ENCODE results near the gene DDR1. TPM values are rescaled to one million over a fixed set of nuclear protein-coding genes. Genes with fewer than 3 reads are reported as not detected.
"Not testable (repeated sequence)": the region's sequence is repeated elsewhere in the genome, so short reads cannot be mapped to it uniquely, and the experiment has no call there.

The DDR1 gene
- total RNA-seq, 4 donors from 2014 or later, result 36.7 to 60.1 (median 39.8) TPM

DNA sequence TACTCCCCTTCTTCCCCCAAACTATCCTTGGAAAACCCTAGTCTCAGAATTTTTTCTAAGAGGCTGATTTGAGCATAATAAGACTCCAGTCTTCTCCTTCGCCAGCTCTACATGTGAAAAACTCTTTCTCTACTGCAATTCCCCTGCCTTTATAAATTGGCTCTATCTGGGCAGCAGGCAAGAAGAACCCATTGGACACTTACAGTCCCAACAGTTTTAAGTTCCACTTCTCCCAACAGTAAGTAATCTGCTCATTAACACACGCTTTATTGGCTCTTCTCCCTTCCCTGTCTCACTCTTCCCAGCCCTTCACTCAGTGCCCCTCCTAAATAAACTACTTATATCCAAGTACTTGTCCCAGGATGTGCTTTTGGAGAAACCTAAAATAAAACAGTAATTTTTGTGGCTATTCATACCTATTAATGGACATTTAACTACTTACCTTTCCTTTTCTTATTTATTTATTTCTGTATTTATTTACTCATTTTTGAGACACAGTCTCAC, 11.1 kb upstream of the DDR1 start:
- DNase-seq (ENCODE audit: low spot score in 2 of 2), result no peak
- no peak overlapping the region for H3K4me3 ChIP-seq
- WGBS, 2 donors, result 92 to 93% methylated on average over 2 of the region's 2 CpGs
- peaks cover 0 to 48% (median 0%) of the 10 kb centered on the region in 4 donors for H3K9me3 ChIP-seq
- TF ChIP-seq, protein P1, sequence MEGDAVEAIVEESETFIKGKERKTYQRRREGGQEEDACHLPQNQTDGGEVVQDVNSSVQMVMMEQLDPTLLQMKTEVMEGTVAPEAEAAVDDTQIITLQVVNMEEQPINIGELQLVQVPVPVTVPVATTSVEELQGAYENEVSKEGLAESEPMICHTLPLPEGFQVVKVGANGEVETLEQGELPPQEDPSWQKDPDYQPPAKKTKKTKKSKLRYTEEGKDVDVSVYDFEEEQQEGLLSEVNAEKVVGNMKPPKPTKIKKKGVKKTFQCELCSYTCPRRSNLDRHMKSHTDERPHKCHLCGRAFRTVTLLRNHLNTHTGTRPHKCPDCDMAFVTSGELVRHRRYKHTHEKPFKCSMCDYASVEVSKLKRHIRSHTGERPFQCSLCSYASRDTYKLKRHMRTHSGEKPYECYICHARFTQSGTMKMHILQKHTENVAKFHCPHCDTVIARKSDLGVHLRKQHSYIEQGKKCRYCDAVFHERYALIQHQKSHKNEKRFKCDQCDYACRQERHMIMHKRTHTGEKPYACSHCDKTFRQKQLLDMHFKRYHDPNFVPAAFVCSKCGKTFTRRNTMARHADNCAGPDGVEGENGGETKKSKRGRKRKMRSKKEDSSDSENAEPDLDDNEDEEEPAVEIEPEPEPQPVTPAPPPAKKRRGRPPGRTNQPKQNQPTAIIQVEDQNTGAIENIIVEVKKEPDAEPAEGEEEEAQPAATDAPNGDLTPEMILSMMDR (IDR thresholded peaks at IDR 0.05), result no peak
- no peak for TF ChIP-seq POLR2A (IDR thresholded peaks at IDR 0.05)
- TF ChIP-seq EP300 (IDR thresholded peaks at IDR 0.05), result no peak
- H3K4me1 ChIP-seq, result peaks cover 0 to 25% (median 10%) of the 10 kb centered on the region in 4 donors
- H3K36me3 ChIP-seq, result no peaks in the 10 kb centered on the region
- no peak overlapping the region for H3K27ac ChIP-seq
- no peaks in the 10 kb centered on the region for H3K27me3 ChIP-seq

DNA sequence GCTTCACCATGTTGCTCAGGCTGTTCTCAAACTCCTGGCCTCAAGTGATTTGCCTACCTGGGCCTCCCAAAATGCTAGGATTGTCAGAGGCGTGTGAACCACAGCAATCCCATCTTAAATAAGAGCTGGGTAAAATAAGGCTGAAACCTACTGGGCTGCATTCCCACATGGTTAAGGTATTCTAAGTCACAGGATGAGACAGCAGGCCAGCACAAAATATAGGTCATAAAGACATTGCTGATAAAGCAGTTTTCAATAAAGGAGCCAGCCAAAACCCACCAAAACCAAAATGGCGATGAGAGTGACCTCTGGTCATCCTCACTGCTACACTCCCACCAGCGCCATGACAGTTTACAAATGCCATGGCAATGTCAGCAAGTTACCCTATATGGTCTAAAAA, 10.5 kb upstream of the DDR1 start:
- not testable (repeated sequence) for H3K4me3 ChIP-seq; H3K36me3 ChIP-seq; DNase-seq (ENCODE audit: low spot score in 2 of 2); H3K27me3 ChIP-seq; H3K27ac ChIP-seq
- WGBS, 2 donors, result 92 to 96% methylated on average over 3 of the region's 3 CpGs
- H3K4me1 ChIP-seq, result peaks cover 0 to 26% (median 10%) of the 10 kb centered on the region in 4 donors
- peaks cover 0 to 43% (median 0%) of the 10 kb centered on the region in 4 donors for H3K9me3 ChIP-seq

DNA sequence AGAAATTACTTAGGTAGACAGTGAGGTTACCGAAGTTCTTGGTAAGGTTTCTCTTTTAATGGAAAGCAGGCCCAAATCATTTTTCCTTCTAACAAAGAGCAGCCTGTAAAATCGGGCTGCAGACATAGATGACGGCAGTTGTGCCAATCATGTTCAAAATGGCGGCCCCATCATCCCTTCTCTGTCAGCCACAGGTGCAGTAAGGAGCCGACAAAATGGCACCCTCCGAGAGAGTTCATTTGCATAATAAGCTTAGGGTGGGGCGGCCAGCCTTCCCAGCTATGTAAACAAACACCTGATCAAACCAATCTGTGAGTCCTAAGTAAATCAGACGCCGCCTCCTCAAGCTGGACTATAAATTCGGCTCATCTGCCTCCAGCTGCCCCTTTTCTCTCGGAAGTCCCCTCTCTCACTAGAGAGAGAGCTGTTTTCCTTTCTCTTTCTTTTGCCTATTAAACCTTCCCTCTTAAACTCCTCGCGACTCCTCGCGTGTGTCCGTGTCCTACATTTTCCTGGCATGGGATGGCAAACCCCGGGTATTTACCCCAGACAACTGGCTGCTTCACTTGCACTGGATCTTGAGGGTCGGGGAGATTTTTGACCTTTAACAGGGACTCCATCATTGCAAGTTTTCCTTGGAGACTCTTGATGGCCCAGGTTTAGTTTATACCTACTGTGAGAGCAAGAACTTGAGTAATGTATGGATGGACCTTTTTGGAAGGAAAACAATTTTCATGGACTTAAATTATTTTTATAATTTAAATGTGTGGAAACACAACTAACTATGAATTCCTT, 8.9 kb upstream of the DDR1 start:
- H3K27ac ChIP-seq, result peak overlapping the region in 1 of 4 donors; percentile 83
- 77 to 78% methylated on average over 18 of the region's 18 CpGs for WGBS, 2 donors

DNA sequence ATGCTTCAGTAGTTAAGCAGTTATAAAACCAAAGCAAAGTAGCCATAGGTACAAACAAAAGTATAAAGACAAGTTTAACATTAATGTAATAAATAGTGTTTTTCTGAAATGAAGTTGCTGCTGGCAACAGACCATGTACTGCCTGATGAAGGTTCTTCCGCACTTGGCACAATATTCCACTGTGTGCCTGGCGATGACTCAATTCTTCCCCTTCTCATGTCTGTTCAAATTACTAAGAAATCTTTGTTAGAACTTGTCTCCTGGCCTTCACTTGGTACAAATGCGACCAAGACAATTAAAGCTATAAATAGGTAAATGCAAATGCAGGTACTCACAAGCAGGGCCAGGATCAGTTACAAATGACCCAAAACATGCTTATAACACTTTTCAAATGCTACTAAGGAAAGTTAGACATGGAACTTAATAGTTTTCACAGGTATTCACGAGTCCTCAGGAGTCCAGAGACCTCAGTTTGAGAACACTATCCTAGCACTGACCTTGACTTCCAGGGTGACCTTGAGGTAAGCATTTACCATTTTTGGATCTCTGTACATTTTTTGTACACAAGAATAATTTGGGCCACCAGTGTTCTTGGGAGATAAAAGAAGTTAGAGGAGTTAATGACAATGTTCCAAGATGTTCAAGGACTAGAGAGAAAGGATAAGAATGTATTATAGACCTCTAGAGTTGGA, 8.1 kb upstream of the DDR1 start:
- 44 to 45% methylated on average over 4 of the region's 4 CpGs for WGBS, 2 donors
- peak overlapping the region; percentile 23 to 89 (median 82) for H3K27ac ChIP-seq
- no peak overlapping the region for H3K4me3 ChIP-seq
- TF ChIP-seq, protein P1 (IDR thresholded peaks at IDR 0.05), result no peak
- TF ChIP-seq EP300 (IDR thresholded peaks at IDR 0.05), result peak in 1 of 2 donors; percentile 75
- H3K9me3 ChIP-seq, result peaks cover 0 to 21% (median 0%) of the 10 kb centered on the region in 4 donors
- peaks cover 0 to 29% (median 10%) of the 10 kb centered on the region in 4 donors for H3K4me1 ChIP-seq
- DNase-seq (ENCODE audit: low spot score in 2 of 2), result peak in 1 of 2 donors; percentile 40
- H3K36me3 ChIP-seq, result no peaks in the 10 kb centered on the region
- no peaks in the 10 kb centered on the region for H3K27me3 ChIP-seq

More for the DNA sequence above, 8.9 kb upstream of the DDR1 start:
- Histone ChIP-seq H3K9me3 (peaks cover 0 to 27% (median 0%) of the 10 kb centered on the region in 4 donors), H3K4me3 (no peak overlapping the region), H3K4me1 (peaks cover 0 to 26% (median 10%) of the 10 kb centered on the region in 4 donors), H3K27me3 (no peaks in the 10 kb centered on the region), H3K36me3 (no peaks in the 10 kb centered on the region)
- DNase-seq (ENCODE audit: low spot score in 2 of 2), result no peak
- TF ChIP-seq EP300 (IDR thresholded peaks at IDR 0.05), result no peak
- TF ChIP-seq POLR2A (IDR thresholded peaks at IDR 0.05), result no peak

DNA sequence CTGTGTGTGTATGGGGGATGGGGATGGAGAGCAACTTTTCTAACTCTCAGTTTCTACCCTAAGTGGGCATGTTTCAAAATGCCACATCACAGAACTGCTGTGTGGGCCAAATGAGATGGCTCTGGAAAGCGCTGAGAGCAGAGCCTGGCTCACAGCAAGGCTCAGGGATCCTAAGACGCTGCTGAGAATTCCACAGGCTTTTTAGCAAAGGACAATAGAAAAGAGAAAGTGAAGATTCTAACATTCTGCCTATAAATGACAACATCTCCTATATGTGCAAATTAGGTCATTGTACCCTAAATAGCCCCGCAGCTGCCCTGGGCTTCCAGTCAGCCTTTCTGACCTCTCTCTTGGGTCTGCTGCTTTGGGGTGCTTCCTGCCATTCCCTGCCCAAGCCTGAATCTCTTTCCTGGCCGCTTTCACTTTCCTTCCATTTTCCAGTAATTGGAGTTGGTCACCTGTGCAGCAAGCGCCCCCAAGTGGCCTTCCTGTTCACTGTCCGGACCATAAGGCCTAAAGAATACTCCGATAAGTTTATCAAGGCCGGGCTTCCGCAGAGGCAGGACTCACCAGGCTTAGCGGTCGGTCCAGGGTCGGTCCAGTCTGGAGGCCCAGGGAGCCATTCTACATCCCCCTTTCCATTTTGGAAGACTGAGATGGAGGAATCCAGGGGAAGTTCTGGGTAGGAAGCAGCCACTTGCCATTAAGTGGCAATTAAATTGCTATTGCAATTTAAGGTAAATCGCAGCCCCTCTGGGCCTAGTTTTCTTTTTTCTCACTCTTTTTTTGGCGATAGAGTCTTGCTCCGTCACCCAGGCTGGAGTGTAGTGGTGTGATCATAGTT, 6.7 kb upstream of the DDR1 start:
- Histone ChIP-seq H3K27ac (peak overlapping the region; percentile 80 to 89 (median 82)), H3K9me3 (peaks cover 0 to 6% (median 0%) of the 10 kb centered on the region in 4 donors), H3K36me3 (no peaks in the 10 kb centered on the region), H3K27me3 (no peaks in the 10 kb centered on the region), H3K4me1 (peaks cover 0 to 36% (median 16%) of the 10 kb centered on the region in 4 donors), H3K4me3 (peak overlapping the region; percentile 11 to 41 (median 26))
- TF ChIP-seq POLR2A (IDR thresholded peaks at IDR 0.05) (no peak), EP300 (IDR thresholded peaks at IDR 0.05) (peak in 1 of 2 donors; percentile 73)
- TF ChIP-seq, protein P1 (IDR thresholded peaks at IDR 0.05), result peak; percentile 86 to 95 (median 93)
- WGBS, 2 donors, result 13 to 15% methylated on average over 15 of the region's 15 CpGs
- DNase-seq (ENCODE audit: low spot score in 2 of 2), result peak; percentile 90 to 96

Measured in tibial nerve (tissue), 4 donors.